GM19351 (cell line): ENCODE data around the gene NECTIN1.

Experiments
- ATAC-seq: cut with Tn5 transposase; IDR thresholded peaks from one replicate; pipeline ENCODE4 v1.9.1; 2021; ENCODE audit warnings: mild to moderate bottlenecking, moderate library complexity; ENCODE audit not compliant: unreplicated experiment

Gene NECTIN1

GRCh38 chr11:119694334-119694733, 34.7 kb downstream of the NECTIN1 start:
- no peak for ATAC-seq

- no peak for ATAC-seq
These were observed 35.7 kb downstream of the NECTIN1 start for GRCh38 chr11:119693253-119693815.

- ATAC-seq = no peak
These were observed 36.5 kb downstream of the NECTIN1 start for GRCh38 chr11:119692540-119692820.

GRCh38 chr11:119691701-119692539, 37.1 kb downstream of the NECTIN1 start:
- ATAC-seq = no peak

GRCh38 chr11:119691020-119691666, 37.9 kb downstream of the NECTIN1 start:
- no peak for ATAC-seq

GRCh38 chr11:119689302-119689701, 39.7 kb downstream of the NECTIN1 start:
- ATAC-seq = no peak

GRCh38 chr11:119688356-119688755, 40.6 kb downstream of the NECTIN1 start:
- no peak for ATAC-seq

GRCh38 chr11:119687373-119688046, 41.5 kb downstream of the NECTIN1 start:
- ATAC-seq = no peak

GRCh38 chr11:119686177-119686882, 42.7 kb downstream of the NECTIN1 start:
- no peak for ATAC-seq

GRCh38 chr11:119685111-119685746, 43.8 kb downstream of the NECTIN1 start:
- no peak for ATAC-seq

- no peak for ATAC-seq
These were observed 44.5 kb downstream of the NECTIN1 start for GRCh38 chr11:119684361-119685110.

GRCh38 chr11:119683783-119684182, 45.2 kb downstream of the NECTIN1 start:
- no peak for ATAC-seq

GRCh38 chr11:119681361-119681910, 47.6 kb downstream of the NECTIN1 start:
- no peak for ATAC-seq

- no peak for ATAC-seq
These were observed 48.2 kb downstream of the NECTIN1 start for GRCh38 chr11:119680541-119681360.

- no peak for ATAC-seq
These were observed 49.7 kb downstream of the NECTIN1 start for GRCh38 chr11:119679346-119679745.

GRCh38 chr11:119678351-119678750, 50.6 kb downstream of the NECTIN1 start:
- no peak for ATAC-seq

GRCh38 chr11:119677840-119678239, 51.2 kb downstream of the NECTIN1 start:
- no peak for ATAC-seq

GRCh38 chr11:119676461-119677020, 52.5 kb downstream of the NECTIN1 start:
- ATAC-seq = no peak
